WTC11 (cell line): ENCODE results near the gene SPHK2. TPM values are rescaled to one million over a fixed set of nuclear protein-coding genes. Genes with fewer than 3 reads are reported as not detected.

Source experiments
- ATAC-seq: fragments of 200-7000 bp; cut with Tn5 transposase; 2 replicates; pipeline ENCODE4 v1.10.0; 2021; ENCODE audit warnings: mild to moderate bottlenecking, moderate library complexity
- CTCF ChIA-PET: fragments of 300-600 bp; sonication (Branson Sonifier 250); formaldehyde crosslinking; loops from one replicate; lab custom pipeline; 2021; ENCODE audit warnings: antibody characterized with exemption; lab: Charles Lee
- POLR2A ChIA-PET: fragments of 350-600 bp; sonication (Branson Sonifier 250); formaldehyde crosslinking; loops from one replicate; lab custom pipeline; 2021; ENCODE audit warnings: antibody characterized with exemption; lab: Charles Lee
- DNase-seq: peaks from one replicate; pipeline ENCODE4 v3.0.0; 2021; ENCODE audit warnings: low spot score
- H3K27ac Mint-ChIP-seq: 2 replicates; pipeline ENCODE4 v1.8.0; 2021; ENCODE audit warnings: mixed read lengths
- H3K27me3 Mint-ChIP-seq: 2 replicates; pipeline ENCODE4 v1.8.0; 2021; ENCODE audit warnings: low read depth, mild to moderate bottlenecking, moderate library complexity, mixed read lengths
- H3K36me3 Mint-ChIP-seq: 2 replicates; pipeline ENCODE4 v1.8.0; 2021; ENCODE audit warnings: mixed read lengths
- H3K4me1 Mint-ChIP-seq: 2 replicates; pipeline ENCODE4 v1.8.0; 2022; ENCODE audit warnings: mixed read lengths
- H3K4me3 Mint-ChIP-seq: 2 replicates; pipeline ENCODE4 v1.8.0; 2021; ENCODE audit warnings: mild to moderate bottlenecking, moderate library complexity, mixed read lengths
- H3K9me3 Mint-ChIP-seq: 2 replicates; pipeline ENCODE4 v1.8.0; 2021; ENCODE audit warnings: mixed read lengths
- ESRRA ChIP-seq: sonication (generic); formaldehyde crosslinking; IDR thresholded peaks from 2 replicates; pipeline ENCODE4 v1.8.1; 2022; ENCODE audit warnings: mild to moderate bottlenecking, missing genetic modification reagents, borderline replicate concordance
- GRHL2 ChIP-seq: fragments of 250-450 bp; sonication (Bioruptor Pico); IDR thresholded peaks from 2 replicates; pipeline ENCODE4 v1.8.0; 2022; ENCODE audit warnings: mild to moderate bottlenecking, moderate library complexity; ENCODE audit not compliant: insufficient replicate concordance, severe bottlenecking
- NFYB ChIP-seq: sonication (generic); formaldehyde crosslinking; conservative IDR thresholded peaks from 2 replicates; pipeline ENCODE4 v1.8.0; 2022; ENCODE audit warnings: low read depth, missing genetic modification reagents
- OVOL2 ChIP-seq: fragments of 250-450 bp; sonication (Bioruptor Pico); IDR thresholded peaks from 2 replicates; pipeline ENCODE4 v1.9.0; 2021; ENCODE audit warnings: mild to moderate bottlenecking, borderline replicate concordance
- SP1 ChIP-seq: sonication (generic); formaldehyde crosslinking; conservative IDR thresholded peaks from 2 replicates; pipeline ENCODE4 v1.8.1; 2022; ENCODE audit warnings: missing genetic modification reagents
- STAT6 ChIP-seq: sonication (generic); formaldehyde crosslinking; conservative IDR thresholded peaks from 2 replicates; pipeline ENCODE4 v1.8.1; 2023; ENCODE audit warnings: mild to moderate bottlenecking, low read depth, missing genetic modification reagents, moderate library complexity
- TEAD4 ChIP-seq: sonication (generic); formaldehyde crosslinking; IDR thresholded peaks from 2 replicates; pipeline ENCODE4 v1.8.0; 2022; ENCODE audit warnings: mild to moderate bottlenecking, missing genetic modification reagents
- USF1 ChIP-seq: sonication (generic); formaldehyde crosslinking; IDR thresholded peaks from 2 replicates; pipeline ENCODE4 v1.8.0; 2022; ENCODE audit warnings: mild to moderate bottlenecking, missing genetic modification reagents
- ZMAT4 ChIP-seq: fragments of 250-450 bp; sonication (Bioruptor Pico); IDR thresholded peaks from 2 replicates; pipeline ENCODE4 v1.9.0; 2021; ENCODE audit warnings: mild to moderate bottlenecking
- ZNF232 ChIP-seq: sonication (generic); formaldehyde crosslinking; IDR thresholded peaks from 2 replicates; pipeline ENCODE4 v1.8.0; 2022; ENCODE audit warnings: mild to moderate bottlenecking, missing genetic modification reagents
- ZNF317 ChIP-seq: sonication (generic); formaldehyde crosslinking; IDR thresholded peaks from 2 replicates; pipeline ENCODE4 v1.8.1; 2023; ENCODE audit warnings: low read depth, mild to moderate bottlenecking, moderate library complexity, missing genetic modification reagents, borderline replicate concordance
- ZNF423 ChIP-seq: fragments of 250-450 bp; sonication (Bioruptor Pico); IDR thresholded peaks from 2 replicates; pipeline ENCODE4 v2.1.2; 2022; ENCODE audit warnings: mild to moderate bottlenecking, moderate library complexity
- ZNF532 ChIP-seq: fragments of 250-450 bp; sonication (Bioruptor Pico); IDR thresholded peaks from 2 replicates; pipeline ENCODE4 v1.9.0; 2021; ENCODE audit warnings: mild to moderate bottlenecking, borderline replicate concordance
- total RNA-seq: library from RNA; stranded (reverse); gene quantifications from 3 replicates; pipeline ENCODE4 v1.2.3, GENCODE V29; 2021
- TF ChIP-seq, protein P1 (sequence below): sonication (generic); formaldehyde crosslinking; IDR thresholded peaks from 2 replicates; pipeline ENCODE4 v1.8.1; 2023; ENCODE audit warnings: mild to moderate bottlenecking, moderate library complexity, missing genetic modification reagents
- TF ChIP-seq, protein P2 (sequence below): sonication (generic); formaldehyde crosslinking; IDR thresholded peaks from 2 replicates; pipeline ENCODE4 v1.8.1; 2023; ENCODE audit warnings: mild to moderate bottlenecking, missing genetic modification reagents, moderate library complexity

Gene SPHK2
- total RNA-seq, 1 experiment from 2014 or later, result 64.6 TPM

- ChIA-PET CTCF (interaction anchor here (0.7 kb wide), 1 partner anchor 222 kb away, joined by 3 read pairs; no protein-coding TSS in a partner anchor), POLR2A (no interaction called here)
- Mint-ChIP-seq H3K27ac (no peak overlapping the region), H3K9me3 (no peaks in the 10 kb centered on the region), H3K27me3 (peaks cover 2% of the 10 kb centered on the region; the same call in 1 of the 2 replicates), H3K4me1 (peaks cover 9% of the 10 kb centered on the region), H3K4me3 (no peak overlapping the region), H3K36me3 (no peaks in the 10 kb centered on the region)
- no peak for TF ChIP-seq ESRRA (CRISPR knock-in tag)
- no peak for TF ChIP-seq OVOL2
- TF ChIP-seq ZNF423, result no peak
- no peak for TF ChIP-seq USF1 (CRISPR knock-in tag)
- TF ChIP-seq, protein P1, sequence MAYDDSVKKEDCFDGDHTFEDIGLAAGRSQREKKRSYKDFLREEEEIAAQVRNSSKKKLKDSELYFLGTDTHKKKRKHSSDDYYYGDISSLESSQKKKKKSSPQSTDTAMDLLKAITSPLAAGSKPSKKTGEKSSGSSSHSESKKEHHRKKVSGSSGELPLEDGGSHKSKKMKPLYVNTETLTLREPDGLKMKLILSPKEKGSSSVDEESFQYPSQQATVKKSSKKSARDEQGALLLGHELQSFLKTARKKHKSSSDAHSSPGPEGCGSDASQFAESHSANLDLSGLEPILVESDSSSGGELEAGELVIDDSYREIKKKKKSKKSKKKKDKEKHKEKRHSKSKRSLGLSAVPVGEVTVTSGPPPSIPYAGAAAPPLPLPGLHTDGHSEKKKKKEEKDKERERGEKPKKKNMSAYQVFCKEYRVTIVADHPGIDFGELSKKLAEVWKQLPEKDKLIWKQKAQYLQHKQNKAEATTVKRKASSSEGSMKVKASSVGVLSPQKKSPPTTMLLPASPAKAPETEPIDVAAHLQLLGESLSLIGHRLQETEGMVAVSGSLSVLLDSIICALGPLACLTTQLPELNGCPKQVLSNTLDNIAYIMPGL, result no peak
- TF ChIP-seq STAT6 (CRISPR knock-in tag), result no peak
- no peak for TF ChIP-seq ZNF532
- TF ChIP-seq, protein P2, sequence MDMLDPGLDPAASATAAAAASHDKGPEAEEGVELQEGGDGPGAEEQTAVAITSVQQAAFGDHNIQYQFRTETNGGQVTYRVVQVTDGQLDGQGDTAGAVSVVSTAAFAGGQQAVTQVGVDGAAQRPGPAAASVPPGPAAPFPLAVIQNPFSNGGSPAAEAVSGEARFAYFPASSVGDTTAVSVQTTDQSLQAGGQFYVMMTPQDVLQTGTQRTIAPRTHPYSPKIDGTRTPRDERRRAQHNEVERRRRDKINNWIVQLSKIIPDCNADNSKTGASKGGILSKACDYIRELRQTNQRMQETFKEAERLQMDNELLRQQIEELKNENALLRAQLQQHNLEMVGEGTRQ, result no peak
- no peak for TF ChIP-seq TEAD4 (CRISPR knock-in tag)
- TF ChIP-seq ZNF232 (CRISPR knock-in tag), result no peak
- no peak for TF ChIP-seq NFYB (CRISPR knock-in tag)
- TF ChIP-seq ZMAT4 (CRISPR knock-in tag), result no peak
- no peak for TF ChIP-seq SP1 (CRISPR knock-in tag)
- no peak for TF ChIP-seq ZNF317
- TF ChIP-seq GRHL2, result no peak
- DNase-seq (no peak), ATAC-seq (no peak)
These were observed 43.2 kb upstream of the SPHK2 start for GRCh38 chr19:48575931-48576622.
